OCI-LY3 (cell line): ENCODE measurements around the gene SERPINA12.

Source experiments
- EZH2phosphoT487 ChIP-seq: fragments of 200-600 bp; shearing (Covaris generic); IDR thresholded peaks from 2 replicates; pipeline ENCODE4 v1.6.1; 2018; ENCODE audit warnings: antibody characterized with exemption, mixed run types, low read depth
- TF ChIP-seq, protein P1 (sequence below): fragments of 200-600, 300-600 bp; sonication (generic); IDR thresholded peaks from 2 replicates; pipeline ENCODE4 v1.5.1; 2014; ENCODE audit warnings: antibody characterized with exemption, low read length, low read depth

DNA sequence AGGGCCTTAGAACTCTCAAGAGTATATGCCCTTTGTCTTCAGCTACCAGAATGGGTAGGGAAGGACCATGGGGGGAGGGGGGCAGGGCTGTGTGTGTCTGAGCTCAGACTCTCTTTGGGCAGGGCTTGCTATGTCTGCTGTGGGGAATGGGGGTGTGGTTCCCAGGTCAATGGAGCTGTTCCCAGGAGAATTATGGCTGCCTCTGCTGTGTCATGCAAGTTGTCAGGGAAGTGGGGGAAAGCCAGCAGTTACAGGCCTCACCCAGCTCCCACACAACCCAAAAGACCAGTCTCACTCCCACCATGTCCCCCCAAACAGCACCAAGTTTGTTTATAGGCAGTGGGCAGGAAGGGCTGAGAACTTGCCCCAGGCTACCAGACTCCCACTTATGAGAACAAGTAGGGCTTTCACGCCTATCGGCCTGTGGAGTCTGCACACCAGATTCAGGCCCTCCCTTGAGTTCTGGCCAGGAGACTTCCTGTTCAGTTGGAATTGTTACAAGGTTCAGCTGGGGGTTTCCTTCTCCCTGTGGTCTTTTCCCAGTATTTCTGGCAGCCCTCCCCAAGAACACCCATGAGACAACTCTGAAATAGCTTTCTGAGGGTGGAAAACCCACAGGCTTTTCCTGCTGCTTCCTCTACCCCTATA lies 50.6 kb downstream of the SERPINA12 start:
- TF ChIP-seq, protein P1, sequence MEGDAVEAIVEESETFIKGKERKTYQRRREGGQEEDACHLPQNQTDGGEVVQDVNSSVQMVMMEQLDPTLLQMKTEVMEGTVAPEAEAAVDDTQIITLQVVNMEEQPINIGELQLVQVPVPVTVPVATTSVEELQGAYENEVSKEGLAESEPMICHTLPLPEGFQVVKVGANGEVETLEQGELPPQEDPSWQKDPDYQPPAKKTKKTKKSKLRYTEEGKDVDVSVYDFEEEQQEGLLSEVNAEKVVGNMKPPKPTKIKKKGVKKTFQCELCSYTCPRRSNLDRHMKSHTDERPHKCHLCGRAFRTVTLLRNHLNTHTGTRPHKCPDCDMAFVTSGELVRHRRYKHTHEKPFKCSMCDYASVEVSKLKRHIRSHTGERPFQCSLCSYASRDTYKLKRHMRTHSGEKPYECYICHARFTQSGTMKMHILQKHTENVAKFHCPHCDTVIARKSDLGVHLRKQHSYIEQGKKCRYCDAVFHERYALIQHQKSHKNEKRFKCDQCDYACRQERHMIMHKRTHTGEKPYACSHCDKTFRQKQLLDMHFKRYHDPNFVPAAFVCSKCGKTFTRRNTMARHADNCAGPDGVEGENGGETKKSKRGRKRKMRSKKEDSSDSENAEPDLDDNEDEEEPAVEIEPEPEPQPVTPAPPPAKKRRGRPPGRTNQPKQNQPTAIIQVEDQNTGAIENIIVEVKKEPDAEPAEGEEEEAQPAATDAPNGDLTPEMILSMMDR: no peak
- no peak for TF ChIP-seq EZH2phosphoT487
